Activated CD4-positive, alpha-beta memory T cell treated with anti-CD3 and anti-CD28 coated beads, Interleukin-2, amount 10 ng/mL, durations not matched to agents 7 days and 5 days (primary cell): Measurements from ENCODE around the gene VIPR2. TPM values are rescaled to one million over a fixed set of nuclear protein-coding genes. Genes with fewer than 3 reads are reported as not detected.
"Not testable (repeated sequence)": the region's sequence is repeated elsewhere in the genome, so short reads cannot be mapped to it uniquely, and the experiment has no call there.

Source experiments
- CTCF ChIA-PET: fragments of 350-600 bp; sonication (Branson Sonifier 250); formaldehyde crosslinking; loops from one replicate; lab custom pipeline; 2021; ENCODE audit warnings: antibody characterized with exemption, inconsistent platforms; lab: Charles Lee
- POLR2A ChIA-PET: fragments of 350-600 bp; sonication (Branson Sonifier 250); formaldehyde crosslinking; loops from one replicate; lab custom pipeline; 2021; ENCODE audit warnings: antibody characterized with exemption; lab: Charles Lee
- DNase-seq: peaks from one replicate; pipeline ENCODE4 v3.0.0-alpha.2; 2020
- H3K27ac Mint-ChIP-seq: one replicate; pipeline ENCODE4 v1.8.0; 2021; ENCODE audit warnings: mild to moderate bottlenecking, mixed read lengths
- H3K27me3 Mint-ChIP-seq: one replicate; pipeline ENCODE4 v1.8.0; 2021; ENCODE audit warnings: mixed read lengths
- H3K36me3 Mint-ChIP-seq: one replicate; pipeline ENCODE4 v1.8.0; 2021; ENCODE audit warnings: low read depth, mixed read lengths
- H3K4me1 Mint-ChIP-seq: one replicate; pipeline ENCODE4 v1.8.0; 2021; ENCODE audit warnings: mixed read lengths
- H3K4me3 Mint-ChIP-seq: one replicate; pipeline ENCODE4 v1.8.0; 2021; ENCODE audit warnings: mild to moderate bottlenecking, mixed read lengths
- H3K9me3 Mint-ChIP-seq: one replicate; pipeline ENCODE4 v1.8.0; 2021; ENCODE audit warnings: mixed read lengths
- total RNA-seq, 2 experiments: library from RNA; stranded (reverse); gene quantifications; one replicate each; pipeline ENCODE4 v1.2.3, GENCODE V29; 2021

VIPR2 gene
- total RNA-seq, 2 experiments from 2014 or later, result 0.13 to 0.23 TPM

- CTCF ChIA-PET, result no interaction called here
- Mint-ChIP-seq H3K27ac (no peak overlapping the region), H3K27me3 (no peaks in the 10 kb centered on the region), H3K4me3 (no peak overlapping the region), H3K36me3 (no peaks in the 10 kb centered on the region), H3K9me3 (no peaks in the 10 kb centered on the region), H3K4me1 (no peaks in the 10 kb centered on the region)
- POLR2A ChIA-PET, result no interaction called here
- DNase-seq, result no peak
Observed at GRCh38 chr7:159012353-159013069, 132.2 kb downstream of the VIPR2 start.

- no peaks in the 10 kb centered on the region for H3K9me3 Mint-ChIP-seq
- no peaks in the 10 kb centered on the region for H3K4me1 Mint-ChIP-seq
- POLR2A ChIA-PET, result no interaction called here
- H3K4me3 Mint-ChIP-seq, result no peak overlapping the region
- CTCF ChIA-PET, result interaction anchor here (1.5 kb wide), 1 partner anchor 35 kb away, joined by 6 read pairs; no protein-coding TSS in a partner anchor
- no peak for DNase-seq
- no peaks in the 10 kb centered on the region for H3K27me3 Mint-ChIP-seq
- H3K36me3 Mint-ChIP-seq, result no peaks in the 10 kb centered on the region
- no peak overlapping the region for H3K27ac Mint-ChIP-seq
Observed at GRCh38 chr7:159011722-159012022, 133.0 kb downstream of the VIPR2 start.

- H3K4me3 Mint-ChIP-seq, result no peak overlapping the region
- DNase-seq, result no peak
- ChIA-PET CTCF (interaction anchor here (1.5 kb wide), 1 partner anchor 34 kb away, joined by 6 read pairs; no protein-coding TSS in a partner anchor), POLR2A (no interaction called here)
- H3K9me3 Mint-ChIP-seq, result no peaks in the 10 kb centered on the region
- no peaks in the 10 kb centered on the region for H3K27me3 Mint-ChIP-seq
- no peak overlapping the region for H3K27ac Mint-ChIP-seq
- no peaks in the 10 kb centered on the region for H3K4me1 Mint-ChIP-seq
- H3K36me3 Mint-ChIP-seq, result no peaks in the 10 kb centered on the region
Observed at GRCh38 chr7:159010937-159011721, 133.5 kb downstream of the VIPR2 start.

- DNase-seq, result no peak
- ChIA-PET POLR2A (no interaction called here), CTCF (no interaction called here)
- no peak overlapping the region for H3K27ac Mint-ChIP-seq
- no peaks in the 10 kb centered on the region for H3K36me3 Mint-ChIP-seq
- H3K4me3 Mint-ChIP-seq, result no peak overlapping the region
- no peaks in the 10 kb centered on the region for H3K9me3 Mint-ChIP-seq
- no peaks in the 10 kb centered on the region for H3K27me3 Mint-ChIP-seq
- no peaks in the 10 kb centered on the region for H3K4me1 Mint-ChIP-seq
Observed at GRCh38 chr7:159010411-159010810, 134.3 kb downstream of the VIPR2 start.

- Mint-ChIP-seq H3K4me1 (no peaks in the 10 kb centered on the region), H3K27me3 (no peaks in the 10 kb centered on the region), H3K36me3 (no peaks in the 10 kb centered on the region), H3K4me3 (no peak overlapping the region), H3K9me3 (no peaks in the 10 kb centered on the region), H3K27ac (no peak overlapping the region)
- DNase-seq, result no peak
- CTCF ChIA-PET, result no interaction called here
- POLR2A ChIA-PET, result no interaction called here
Observed at GRCh38 chr7:159009951-159010350, 134.7 kb downstream of the VIPR2 start.

- ChIA-PET POLR2A (no interaction called here), CTCF (no interaction called here)
- peaks cover 10% of the 10 kb centered on the region for H3K27me3 Mint-ChIP-seq
- DNase-seq, result no peak
- no peaks in the 10 kb centered on the region for H3K9me3 Mint-ChIP-seq
- H3K4me3 Mint-ChIP-seq, result no peak overlapping the region
- H3K36me3 Mint-ChIP-seq, result no peaks in the 10 kb centered on the region
- H3K27ac Mint-ChIP-seq, result no peak overlapping the region
- H3K4me1 Mint-ChIP-seq, result peaks cover 9% of the 10 kb centered on the region
Observed at GRCh38 chr7:159008417-159008816, 136.2 kb downstream of the VIPR2 start.

GRCh38 chr7:159007996-159008389 is 136.7 kb downstream of the VIPR2 start:
- peaks cover 10% of the 10 kb centered on the region for H3K27me3 Mint-ChIP-seq
- no peaks in the 10 kb centered on the region for H3K9me3 Mint-ChIP-seq
- DNase-seq, result no peak
- H3K36me3 Mint-ChIP-seq, result no peaks in the 10 kb centered on the region
- no peak overlapping the region for H3K27ac Mint-ChIP-seq
- CTCF ChIA-PET, result no interaction called here
- no peak overlapping the region for H3K4me3 Mint-ChIP-seq
- H3K4me1 Mint-ChIP-seq, result peaks cover 10% of the 10 kb centered on the region
- POLR2A ChIA-PET, result no interaction called here

- Mint-ChIP-seq H3K4me3 (no peak overlapping the region), H3K27ac (no peak overlapping the region), H3K4me1 (peaks cover 10% of the 10 kb centered on the region), H3K27me3 (peaks cover 10% of the 10 kb centered on the region), H3K9me3 (no peaks in the 10 kb centered on the region), H3K36me3 (no peaks in the 10 kb centered on the region)
- ChIA-PET POLR2A (no interaction called here), CTCF (no interaction called here)
- no peak for DNase-seq
Observed at GRCh38 chr7:159007364-159007995, 137.2 kb downstream of the VIPR2 start.

GRCh38 chr7:159006610-159007130 is 138.0 kb downstream of the VIPR2 start:
- no peak overlapping the region for H3K27ac Mint-ChIP-seq
- no peak overlapping the region for H3K4me3 Mint-ChIP-seq
- H3K4me1 Mint-ChIP-seq, result peaks cover 10% of the 10 kb centered on the region
- DNase-seq, result no peak
- POLR2A ChIA-PET, result no interaction called here
- no peaks in the 10 kb centered on the region for H3K9me3 Mint-ChIP-seq
- CTCF ChIA-PET, result no interaction called here
- H3K36me3 Mint-ChIP-seq, result no peaks in the 10 kb centered on the region
- H3K27me3 Mint-ChIP-seq, result peaks cover 10% of the 10 kb centered on the region

GRCh38 chr7:159006022-159006609 is 138.6 kb downstream of the VIPR2 start:
- POLR2A ChIA-PET, H3K36me3 Mint-ChIP-seq, H3K27ac Mint-ChIP-seq, H3K9me3 Mint-ChIP-seq, H3K4me3 Mint-ChIP-seq, CTCF ChIA-PET, H3K4me1 Mint-ChIP-seq, DNase-seq: not testable (repeated sequence)
- H3K27me3 Mint-ChIP-seq, result peaks cover 10% of the 10 kb centered on the region

- Mint-ChIP-seq H3K4me3 (no peak overlapping the region), H3K27me3 (peaks cover 10% of the 10 kb centered on the region), H3K9me3 (no peaks in the 10 kb centered on the region), H3K27ac (no peak overlapping the region), H3K4me1 (peaks cover 10% of the 10 kb centered on the region), H3K36me3 (no peaks in the 10 kb centered on the region)
- ChIA-PET POLR2A (no interaction called here), CTCF (no interaction called here)
- no peak for DNase-seq
Observed at GRCh38 chr7:159005618-159006017, 139.0 kb downstream of the VIPR2 start.

GRCh38 chr7:159004411-159004810 is 140.3 kb downstream of the VIPR2 start:
- Mint-ChIP-seq H3K27me3 (peaks cover 10% of the 10 kb centered on the region), H3K27ac (no peak overlapping the region), H3K4me3 (no peak overlapping the region), H3K36me3 (no peaks in the 10 kb centered on the region), H3K4me1 (peaks cover 10% of the 10 kb centered on the region), H3K9me3 (no peaks in the 10 kb centered on the region)
- ChIA-PET CTCF (no interaction called here), POLR2A (no interaction called here)
- DNase-seq, result no peak

- H3K36me3 Mint-ChIP-seq, result no peaks in the 10 kb centered on the region
- H3K4me3 Mint-ChIP-seq, result no peak overlapping the region
- H3K9me3 Mint-ChIP-seq, result no peaks in the 10 kb centered on the region
- no peak for DNase-seq
- CTCF ChIA-PET, result interaction anchor here (1.0 kb wide), 1 partner anchor 26 kb away, joined by 3 read pairs; no protein-coding TSS in a partner anchor
- H3K4me1 Mint-ChIP-seq, result peaks cover 10% of the 10 kb centered on the region
- no peak overlapping the region for H3K27ac Mint-ChIP-seq
- H3K27me3 Mint-ChIP-seq, result peaks cover 10% of the 10 kb centered on the region
- POLR2A ChIA-PET, result no interaction called here
Observed at GRCh38 chr7:159001811-159002210, 142.9 kb downstream of the VIPR2 start.
